ENCODE data around the gene ACYP1. TPM values are rescaled to one million over a fixed set of nuclear protein-coding genes. Genes with fewer than 3 reads are reported as not detected.

ACYP1 gene
- total RNA-seq (21.9 TPM), polyA plus RNA-seq (10 to 100 TPM; 17.0 to 27.5 (median 20.0) TPM)

DNA sequence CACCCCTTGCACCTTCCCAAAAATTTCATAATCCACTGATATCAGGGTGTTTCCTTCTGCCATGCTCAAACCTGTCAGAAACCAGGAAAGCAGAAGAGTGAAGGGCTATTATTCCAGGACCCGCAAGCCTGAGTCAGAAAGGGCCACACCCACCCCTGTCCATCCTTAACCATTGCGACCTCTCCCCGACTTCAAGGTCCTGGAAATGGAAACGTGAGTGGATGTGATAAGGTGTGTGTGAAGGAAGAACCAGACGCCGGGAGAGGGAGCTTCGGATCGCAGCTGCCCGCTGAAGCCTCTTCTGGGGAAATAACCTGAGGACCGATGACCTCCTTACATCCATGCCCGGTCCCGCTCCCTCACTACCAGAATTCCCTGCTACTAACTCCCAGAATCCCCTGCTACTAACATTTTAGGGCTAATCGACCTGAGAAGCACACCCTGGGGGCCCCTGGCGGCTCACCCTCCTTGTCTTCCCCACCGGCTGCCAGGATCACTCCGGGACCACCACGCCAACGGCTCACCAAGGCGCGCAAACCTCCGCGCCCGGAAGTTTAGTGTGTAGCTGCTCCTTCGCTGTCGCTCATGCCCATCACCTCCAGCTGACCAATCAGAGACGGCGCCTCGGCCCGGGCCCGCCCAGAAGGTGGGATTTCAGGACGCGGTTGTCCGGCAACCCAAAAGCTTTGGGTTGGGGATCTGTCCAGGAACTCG is at the start of gene ACYP1:
ACYP1 (minus strand) TSS at position 534 of the 714 bp plus-strand sequence; CDS start at position 63, 471 bp downstream.
- Mint-ChIP-seq H3K27me3 (no peaks in the 10 kb centered on the region), H3K27ac (peak within 1 kb of the TSS; percentile 97 to 99 (median 99)), H3K4me3 (peak within 1 kb of the TSS; percentile 99 to 100 (median 99)), H3K4me1 (peaks cover 20 to 48% (median 33%) of the 10 kb centered on the region in 4 donors), H3K9me3 (no peaks in the 10 kb centered on the region), H3K36me3 (peaks cover 9% of the 10 kb centered on the region)
- Histone ChIP-seq H3K27me3 (ENCODE audit: control insufficient read depth, insufficient read depth, low read length) (no peaks in the 10 kb centered on the region), H3K4me1 (ENCODE audit: control insufficient read depth, insufficient read depth, low read length, poor library complexity, severe bottlenecking) (peaks cover 17% of the 10 kb centered on the region), H3K4me3 (ENCODE audit: low read depth, low read length) (peak within 1 kb of the TSS; percentile 91), H3K36me3 (ENCODE audit: control insufficient read depth, insufficient read depth, low read length) (peaks cover 2% of the 10 kb centered on the region), H3K27ac (ENCODE audit: insufficient read depth, low read length, poor library complexity, severe bottlenecking) (peak within 1 kb of the TSS; percentile 78), H3K9me3 (ENCODE audit: control insufficient read depth in 2 of 2, low read length in 2 of 2) (no peaks in the 10 kb centered on the region)
- DNase-seq (peak; percentile 84 to 92 (median 88)), ATAC-seq (ENCODE audit: low read depth in 2 of 2) (peak; percentile 98)

- Mint-ChIP-seq H3K4me1 (peaks cover 5 to 16% (median 12%) of the 10 kb centered on the region in 4 donors), H3K27ac (no peak overlapping the region)
- no peak for DNase-seq
These were observed 46.1 kb upstream of the ACYP1 start for GRCh38 chr14:75109877-75110276.

GRCh38 chr14:75107186-75107585 is 43.4 kb upstream of the ACYP1 start:
- Histone ChIP-seq H3K36me3 (ENCODE audit: control insufficient read depth, insufficient read depth, low read length) (peaks cover 72% of the 10 kb centered on the region), H3K9me3 (ENCODE audit: control insufficient read depth in 2 of 2, low read length in 2 of 2) (no peaks in the 10 kb centered on the region), H3K27me3 (ENCODE audit: control insufficient read depth, insufficient read depth, low read length) (no peaks in the 10 kb centered on the region), H3K27ac (ENCODE audit: insufficient read depth, low read length, poor library complexity, severe bottlenecking) (no peak overlapping the region), H3K4me1 (ENCODE audit: control insufficient read depth, insufficient read depth, low read length, poor library complexity, severe bottlenecking) (no peaks in the 10 kb centered on the region), H3K4me3 (ENCODE audit: low read depth, low read length) (no peak overlapping the region)
- Mint-ChIP-seq H3K27me3 (no peaks in the 10 kb centered on the region), H3K9me3 (no peaks in the 10 kb centered on the region), H3K4me3 (no peak overlapping the region), H3K4me1 (peaks cover 0 to 7% (median 2%) of the 10 kb centered on the region in 4 donors), H3K36me3 (peaks cover 62% of the 10 kb centered on the region), H3K27ac (no peak overlapping the region)
- DNase-seq (no peak), ATAC-seq (ENCODE audit: low read depth in 2 of 2) (no peak)

More at GRCh38 chr14:75109877-75110276, 46.1 kb upstream of the ACYP1 start:
- Histone ChIP-seq H3K4me1 (ENCODE audit: control insufficient read depth, insufficient read depth, low read length, poor library complexity, severe bottlenecking) (peaks cover 4% of the 10 kb centered on the region), H3K36me3 (ENCODE audit: control insufficient read depth, insufficient read depth, low read length) (peaks cover 82% of the 10 kb centered on the region), H3K27me3 (ENCODE audit: control insufficient read depth, insufficient read depth, low read length) (no peaks in the 10 kb centered on the region), H3K27ac (ENCODE audit: insufficient read depth, low read length, poor library complexity, severe bottlenecking) (no peak overlapping the region), H3K4me3 (ENCODE audit: low read depth, low read length) (no peak overlapping the region), H3K9me3 (ENCODE audit: control insufficient read depth in 2 of 2, low read length in 2 of 2) (no peaks in the 10 kb centered on the region)
- Mint-ChIP-seq H3K36me3 (peaks cover 67% of the 10 kb centered on the region), H3K9me3 (no peaks in the 10 kb centered on the region), H3K27me3 (no peaks in the 10 kb centered on the region), H3K4me3 (no peak overlapping the region)
- ATAC-seq (ENCODE audit: low read depth in 2 of 2), result no peak

- ATAC-seq (ENCODE audit: low read depth in 2 of 2) (no peak), DNase-seq (no peak)
- no peaks in the 10 kb centered on the region for H3K9me3 Mint-ChIP-seq
- Histone ChIP-seq H3K27me3 (ENCODE audit: control insufficient read depth, insufficient read depth, low read length) (no peaks in the 10 kb centered on the region), H3K4me1 (ENCODE audit: control insufficient read depth, insufficient read depth, low read length, poor library complexity, severe bottlenecking) (no peaks in the 10 kb centered on the region), H3K36me3 (ENCODE audit: control insufficient read depth, insufficient read depth, low read length) (peaks cover 79% of the 10 kb centered on the region), H3K27ac (ENCODE audit: insufficient read depth, low read length, poor library complexity, severe bottlenecking) (no peak overlapping the region), H3K4me3 (ENCODE audit: low read depth, low read length) (no peak overlapping the region), H3K9me3 (ENCODE audit: control insufficient read depth in 2 of 2, low read length in 2 of 2) (no peaks in the 10 kb centered on the region)
- H3K4me3 Mint-ChIP-seq, result no peak overlapping the region
- no peak overlapping the region for H3K27ac Mint-ChIP-seq
- H3K36me3 Mint-ChIP-seq, result peaks cover 55% of the 10 kb centered on the region
- peaks cover 0 to 6% (median under 1%) of the 10 kb centered on the region in 4 donors for H3K4me1 Mint-ChIP-seq
- H3K27me3 Mint-ChIP-seq, result no peaks in the 10 kb centered on the region
These were observed 37.7 kb upstream of the ACYP1 start for GRCh38 chr14:75101491-75101890.

DNA sequence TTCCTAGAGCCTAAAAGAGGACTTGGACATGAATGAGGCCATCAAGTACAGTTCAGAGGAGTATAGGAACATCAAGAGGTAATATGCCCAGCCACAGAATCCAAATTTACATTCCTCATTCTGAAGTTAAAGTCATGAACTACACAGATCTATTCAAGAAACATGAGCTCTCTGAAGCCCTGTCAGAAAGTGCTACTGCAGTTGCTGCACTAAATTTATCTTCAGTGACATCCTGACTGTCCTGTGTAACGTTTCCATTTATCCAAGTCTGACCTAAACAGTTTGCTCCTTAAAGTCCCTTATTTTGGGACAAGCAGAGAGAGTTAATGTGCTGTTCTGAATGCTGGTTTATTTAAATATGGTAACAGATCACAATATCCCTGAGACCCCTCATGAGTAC is 34.9 kb upstream of the ACYP1 start:
- no peak for DNase-seq
- Histone ChIP-seq H3K36me3 (ENCODE audit: control insufficient read depth, insufficient read depth, low read length) (peaks cover 80% of the 10 kb centered on the region), H3K27me3 (ENCODE audit: control insufficient read depth, insufficient read depth, low read length) (no peaks in the 10 kb centered on the region), H3K4me1 (ENCODE audit: control insufficient read depth, insufficient read depth, low read length, poor library complexity, severe bottlenecking) (no peaks in the 10 kb centered on the region), H3K9me3 (ENCODE audit: control insufficient read depth in 2 of 2, low read length in 2 of 2) (no peaks in the 10 kb centered on the region), H3K27ac (ENCODE audit: insufficient read depth, low read length, poor library complexity, severe bottlenecking) (no peak overlapping the region), H3K4me3 (ENCODE audit: low read depth, low read length) (no peak overlapping the region)
- Mint-ChIP-seq H3K27ac (peak overlapping the region in 1 of 3 donors; percentile 53), H3K9me3 (no peaks in the 10 kb centered on the region), H3K27me3 (no peaks in the 10 kb centered on the region), H3K4me3 (no peak overlapping the region), H3K4me1 (peaks cover 0 to 6% (median under 1%) of the 10 kb centered on the region in 4 donors), H3K36me3 (peaks cover 61% of the 10 kb centered on the region)
- no peak for ATAC-seq (ENCODE audit: low read depth in 2 of 2)

GRCh38 chr14:75098212-75098611 is 34.4 kb upstream of the ACYP1 start:
- DNase-seq (no peak), ATAC-seq (ENCODE audit: low read depth in 2 of 2) (no peak)
- no peak overlapping the region for H3K4me3 Mint-ChIP-seq
- Histone ChIP-seq H3K9me3 (ENCODE audit: control insufficient read depth in 2 of 2, low read length in 2 of 2) (no peaks in the 10 kb centered on the region), H3K27me3 (ENCODE audit: control insufficient read depth, insufficient read depth, low read length) (no peaks in the 10 kb centered on the region), H3K4me1 (ENCODE audit: control insufficient read depth, insufficient read depth, low read length, poor library complexity, severe bottlenecking) (no peaks in the 10 kb centered on the region), H3K36me3 (ENCODE audit: control insufficient read depth, insufficient read depth, low read length) (peaks cover 79% of the 10 kb centered on the region), H3K4me3 (ENCODE audit: low read depth, low read length) (no peak overlapping the region), H3K27ac (ENCODE audit: insufficient read depth, low read length, poor library complexity, severe bottlenecking) (no peak overlapping the region)
- peak overlapping the region in 1 of 3 donors; percentile 53 for H3K27ac Mint-ChIP-seq
- peaks cover 57% of the 10 kb centered on the region for H3K36me3 Mint-ChIP-seq
- no peaks in the 10 kb centered on the region for H3K27me3 Mint-ChIP-seq
- H3K9me3 Mint-ChIP-seq, result no peaks in the 10 kb centered on the region
- peaks cover 0 to 6% (median under 1%) of the 10 kb centered on the region in 4 donors for H3K4me1 Mint-ChIP-seq

DNA sequence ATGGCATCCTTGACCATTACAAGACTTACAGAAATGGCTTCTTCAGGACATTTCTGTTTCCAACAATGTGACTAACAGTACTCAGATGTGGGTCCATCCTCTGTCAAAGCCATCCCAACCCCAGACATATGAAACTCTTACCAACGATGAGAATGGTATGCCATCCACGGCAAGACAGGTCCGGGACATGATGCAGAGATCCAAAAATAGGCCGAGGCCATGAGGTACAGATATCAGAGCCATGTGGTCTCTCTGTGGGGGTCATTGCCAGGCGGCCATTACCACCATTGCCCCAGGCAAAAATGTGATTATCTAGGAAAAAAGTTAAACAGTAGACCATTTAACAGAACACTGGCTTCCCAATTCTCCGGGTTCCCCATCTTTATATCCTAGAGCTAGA is 33.1 kb upstream of the ACYP1 start:
- no peaks in the 10 kb centered on the region for H3K4me1 ChIP-seq (ENCODE audit: control insufficient read depth, insufficient read depth, low read length, poor library complexity, severe bottlenecking)
- H3K4me1 Mint-ChIP-seq, result peaks cover 0 to 6% (median under 1%) of the 10 kb centered on the region in 4 donors
- H3K27me3 Mint-ChIP-seq, result no peaks in the 10 kb centered on the region
- no peak overlapping the region for H3K4me3 Mint-ChIP-seq
- H3K36me3 ChIP-seq (ENCODE audit: control insufficient read depth, insufficient read depth, low read length), result peaks cover 83% of the 10 kb centered on the region
- ATAC-seq (ENCODE audit: low read depth in 2 of 2) (no peak), DNase-seq (no peak)
- no peak overlapping the region for H3K4me3 ChIP-seq (ENCODE audit: low read depth, low read length)
- H3K27me3 ChIP-seq (ENCODE audit: control insufficient read depth, insufficient read depth, low read length), result no peaks in the 10 kb centered on the region
- H3K9me3 Mint-ChIP-seq, result no peaks in the 10 kb centered on the region
- H3K27ac Mint-ChIP-seq, result no peak overlapping the region
- H3K27ac ChIP-seq (ENCODE audit: insufficient read depth, low read length, poor library complexity, severe bottlenecking), result no peak overlapping the region
- H3K36me3 Mint-ChIP-seq, result peaks cover 59% of the 10 kb centered on the region
- no peaks in the 10 kb centered on the region for H3K9me3 ChIP-seq (ENCODE audit: control insufficient read depth in 2 of 2, low read length in 2 of 2)

DNA sequence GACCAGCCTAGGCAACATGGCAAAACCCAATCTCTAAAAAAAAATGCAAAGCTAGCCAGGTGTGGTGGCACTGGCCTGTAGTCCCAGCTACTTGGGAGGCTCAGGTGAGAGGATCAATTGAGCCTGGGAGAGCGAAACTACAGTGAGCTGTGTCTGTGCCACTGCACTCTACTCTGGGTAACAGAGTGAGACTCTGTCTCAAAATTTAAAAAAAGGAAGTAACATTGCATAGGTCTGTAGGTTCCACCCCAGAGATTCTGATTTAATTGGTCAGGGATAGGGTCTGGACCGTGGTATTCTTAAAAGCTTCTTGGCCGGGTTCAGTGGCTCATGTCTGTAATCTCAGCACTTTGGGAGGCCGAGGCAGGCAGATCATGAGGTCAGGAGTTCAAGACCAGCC is 31.9 kb upstream of the ACYP1 start:
- no peak for ATAC-seq (ENCODE audit: low read depth in 2 of 2)
- H3K9me3 Mint-ChIP-seq, result no peaks in the 10 kb centered on the region
- no peaks in the 10 kb centered on the region for H3K27me3 Mint-ChIP-seq
- no peak overlapping the region for H3K27ac ChIP-seq (ENCODE audit: insufficient read depth, low read length, poor library complexity, severe bottlenecking)
- H3K9me3 ChIP-seq (ENCODE audit: control insufficient read depth in 2 of 2, low read length in 2 of 2), result no peaks in the 10 kb centered on the region
- H3K36me3 ChIP-seq (ENCODE audit: control insufficient read depth, insufficient read depth, low read length), result peaks cover 82% of the 10 kb centered on the region
- H3K4me1 Mint-ChIP-seq, result peaks cover 0 to 6% (median under 1%) of the 10 kb centered on the region in 4 donors
- peaks cover 55% of the 10 kb centered on the region for H3K36me3 Mint-ChIP-seq
- no peak for DNase-seq
- H3K4me1 ChIP-seq (ENCODE audit: control insufficient read depth, insufficient read depth, low read length, poor library complexity, severe bottlenecking), result no peaks in the 10 kb centered on the region
- H3K27ac Mint-ChIP-seq, result no peak overlapping the region
- H3K4me3 ChIP-seq (ENCODE audit: low read depth, low read length), result no peak overlapping the region
- no peak overlapping the region for H3K4me3 Mint-ChIP-seq
- no peaks in the 10 kb centered on the region for H3K27me3 ChIP-seq (ENCODE audit: control insufficient read depth, insufficient read depth, low read length)
